MM.1S (cell line): Measurements from ENCODE around the gene PCDH9.

Experiments used
- CTCF ChIP-seq: fragments of 300-600 bp; sonication (generic); IDR thresholded peaks from 2 replicates; pipeline ENCODE4 v1.5.1; 2016; ENCODE audit warnings: antibody characterized with exemption, low read length, mixed read lengths
- EZH2 ChIP-seq: fragments of 300-600 bp; sonication (generic); optimal IDR thresholded peaks from 2 replicates; pipeline ENCODE3; 2017; ENCODE audit warnings: low read depth, mild to moderate bottlenecking, antibody characterized with exemption, low read length, mixed read lengths
- EZH2phosphoT487 ChIP-seq: fragments of 300-600 bp; sonication (generic); IDR thresholded peaks from 2 replicates; pipeline ENCODE4 v1.6.1; 2018; ENCODE audit warnings: antibody characterized with exemption, low read length

DNA sequence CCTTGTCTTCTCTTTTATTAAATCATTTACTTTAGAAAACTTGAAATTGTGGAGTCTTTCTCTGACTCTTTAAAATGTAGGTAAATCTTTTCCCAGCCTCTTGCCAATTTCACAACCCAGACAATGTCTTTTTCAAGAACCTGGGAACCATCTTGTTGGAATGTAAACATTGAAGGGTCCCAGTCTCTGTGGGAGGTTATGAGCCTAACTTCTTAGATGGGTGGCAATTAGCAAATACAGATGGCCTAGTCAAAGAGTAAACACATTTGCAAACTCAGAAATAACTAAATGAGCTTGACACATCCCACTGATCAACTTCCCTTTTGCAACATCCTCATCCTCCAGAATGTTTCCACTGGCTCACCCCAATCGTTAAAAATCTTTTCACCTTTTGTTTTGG lies 721.0 kb downstream of the PCDH9 start:
- TF ChIP-seq CTCF (no peak), EZH2 (no peak), EZH2phosphoT487 (no peak)
